ENCODE data around the gene CST9.

- TF ChIP-seq CTCF (IDR thresholded peaks at IDR 0.05; ENCODE audit: low read length) (no peak), EZH2 (IDR thresholded peaks at IDR 0.05; ENCODE audit: borderline replicate concordance, low read length) (no peak)
Observed at GRCh38 chr20:23614163-23614562, 8.4 kb upstream of the CST9 start.

Measured in OCI-LY1 (cell line).